NCI-H1436 treated with DMSO at 0.1 percent for 48 hours (cell line): Measurements from ENCODE around the gene C1QB.

Experiments used
- DNase-seq: peaks from one replicate; lab custom pipeline; 2025; lab: John Stamatoyannopoulos, UW

The C1QB gene

DNA sequence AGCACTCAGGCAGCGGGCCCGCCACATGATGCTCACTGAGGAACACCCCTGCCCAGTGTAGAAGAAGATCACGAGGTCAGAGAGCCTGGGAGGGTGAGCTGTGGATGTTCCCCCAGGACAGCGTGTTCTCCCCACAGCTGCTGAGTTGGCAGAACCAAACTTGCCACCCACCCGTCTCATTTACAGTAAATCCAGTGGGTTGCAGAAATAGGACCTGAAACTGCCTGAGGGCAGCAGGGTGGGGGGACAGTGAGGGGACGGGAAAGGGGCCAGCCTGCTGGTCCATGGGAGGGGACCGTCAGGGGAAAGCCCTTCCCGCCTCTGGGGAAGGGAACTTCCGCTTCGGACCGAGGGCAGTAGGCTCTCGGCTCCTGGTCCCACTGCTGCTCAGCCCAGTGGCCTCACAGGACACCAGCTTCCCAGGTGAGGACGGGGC is at the start of gene C1QB:
TSS of gene C1QB (plus strand) at position 356 of the 436 bp plus-strand sequence. CDS start 6,227 bp downstream, outside the sequence.
- no peak for DNase-seq

DNA sequence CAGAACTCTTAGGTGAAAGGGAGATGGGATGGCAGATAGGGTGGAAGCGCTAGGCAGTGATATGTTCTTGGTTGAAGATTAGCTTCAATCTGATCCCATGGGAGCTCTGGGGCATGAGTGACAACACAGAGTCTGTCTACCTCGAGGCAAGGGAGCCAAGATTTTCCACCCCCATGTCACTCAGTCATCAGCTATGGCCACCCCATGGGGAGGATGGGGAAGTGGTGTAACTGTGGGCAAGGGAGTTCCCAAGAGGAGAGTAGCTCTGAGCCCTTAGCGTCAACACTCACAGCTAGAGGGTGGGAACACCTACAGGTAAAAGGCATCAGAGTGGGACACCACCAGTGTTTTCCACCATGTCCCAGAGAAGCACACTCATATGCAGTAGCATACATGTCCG is 46.9 kb upstream of the C1QB start:
- DNase-seq, result no peak

- DNase-seq, result no peak
Observed at GRCh38 chr1:22607154-22607553, 45.9 kb upstream of the C1QB start.

DNA sequence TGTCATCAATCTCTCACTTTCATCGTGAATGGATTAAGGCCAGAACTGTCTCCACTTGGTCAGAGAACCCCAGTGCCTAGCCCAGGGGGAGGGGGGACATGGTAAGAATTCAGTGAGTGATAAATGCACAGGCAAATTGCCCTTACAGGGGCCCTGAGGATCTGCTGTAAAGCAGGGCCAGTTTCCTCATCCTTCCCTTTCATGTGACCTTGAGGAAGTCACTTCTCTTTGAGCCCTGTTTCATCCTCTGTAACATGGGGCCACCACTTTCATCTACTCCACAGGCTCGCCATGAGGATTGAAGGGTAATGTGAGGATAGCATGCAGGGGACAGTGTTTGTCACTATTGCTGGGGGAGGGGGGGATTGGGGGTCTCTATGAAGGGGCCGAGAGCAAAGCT is 44.7 kb upstream of the C1QB start:
- DNase-seq, result no peak

- DNase-seq, result no peak
Observed at GRCh38 chr1:22609291-22609690, 43.7 kb upstream of the C1QB start.

- DNase-seq, result no peak
Observed at GRCh38 chr1:22611530-22611947, 41.5 kb upstream of the C1QB start.

DNA sequence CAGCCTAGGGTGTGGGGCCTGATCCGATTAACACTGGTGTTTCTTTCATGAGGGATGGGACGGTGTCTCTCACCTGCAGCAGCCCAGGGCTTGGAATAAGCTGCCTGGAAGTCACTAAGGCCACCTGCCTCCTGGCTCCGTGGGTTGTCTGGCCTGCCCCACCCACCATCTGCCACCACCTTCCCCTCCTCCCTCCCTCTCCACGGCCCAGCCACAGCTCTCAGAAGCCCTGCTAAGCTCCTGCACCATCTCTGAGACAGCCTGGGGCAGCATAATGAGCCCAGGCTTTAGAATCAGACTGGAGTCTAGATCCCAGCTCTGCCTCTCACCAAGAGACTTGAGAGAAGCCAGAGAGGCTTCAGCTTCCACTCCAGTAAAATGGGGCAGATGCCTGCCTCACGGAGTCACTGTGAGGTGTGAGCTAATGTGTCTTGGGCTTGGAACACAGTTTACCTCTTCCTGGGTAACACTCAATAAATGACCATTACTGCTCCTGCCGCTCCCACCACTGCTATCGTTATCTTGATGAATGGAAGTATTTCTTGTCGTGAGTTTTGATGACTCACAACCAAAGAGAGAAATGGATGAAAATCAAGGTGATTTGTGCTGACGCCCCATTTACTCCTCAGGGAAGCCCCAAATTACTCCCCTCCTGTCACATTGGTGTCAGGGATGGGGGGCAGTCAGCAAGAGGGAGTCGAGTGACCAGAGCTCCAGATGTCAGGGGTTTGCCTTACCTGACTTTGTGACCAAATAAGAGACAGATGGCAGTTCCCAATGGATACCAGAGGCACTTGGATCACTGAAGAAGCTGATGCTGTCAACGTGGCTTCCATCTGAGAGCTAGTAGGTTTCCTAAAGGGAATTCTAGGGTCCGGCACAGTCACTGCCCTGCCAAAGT is 40.1 kb upstream of the C1QB start:
- DNase-seq, result no peak

GRCh38 chr1:22613572-22613918 is 39.5 kb upstream of the C1QB start:
- no peak for DNase-seq

DNA sequence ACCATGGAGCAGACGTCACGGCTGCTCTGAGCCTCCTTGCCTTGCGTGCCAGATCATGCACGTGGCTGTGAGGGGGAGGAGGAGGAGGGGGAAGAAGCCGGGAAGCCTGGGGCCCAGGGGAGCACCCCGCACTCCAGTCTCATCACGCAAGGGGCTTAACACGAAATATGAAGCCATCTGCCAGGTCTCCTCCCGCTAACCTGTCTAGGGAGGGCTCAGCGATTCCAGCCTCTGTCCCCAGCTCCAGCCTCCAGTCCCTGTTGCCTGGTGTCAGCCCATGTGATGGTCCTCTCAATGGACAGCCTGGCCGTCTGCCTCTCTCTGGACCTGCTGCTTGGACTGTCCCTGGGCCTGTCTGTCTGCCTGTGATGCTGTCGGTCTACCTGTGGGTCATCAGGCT is 39.1 kb upstream of the C1QB start:
- no peak for DNase-seq

DNA sequence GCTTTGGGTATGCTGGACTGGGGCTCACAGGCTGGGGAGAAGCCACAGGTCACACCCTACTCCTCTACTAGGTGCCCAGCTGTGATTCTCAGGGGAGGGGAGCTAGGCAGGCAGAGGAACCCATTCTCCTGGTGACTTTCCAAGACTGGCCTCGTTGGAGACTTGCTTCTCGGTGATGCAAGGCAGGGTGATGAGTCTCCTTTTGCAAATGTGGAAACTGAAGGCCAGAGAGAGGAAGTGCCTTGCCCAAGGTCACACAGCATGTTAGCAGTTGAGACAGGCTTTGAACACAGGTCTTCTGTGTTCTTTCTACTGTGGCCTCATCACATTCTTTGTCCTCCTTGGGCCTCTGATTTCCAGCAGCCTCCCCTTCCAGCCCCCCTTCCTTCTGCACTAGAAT is 37.1 kb upstream of the C1QB start:
- no peak for DNase-seq

GRCh38 chr1:22616571-22616970 is 36.5 kb upstream of the C1QB start:
- DNase-seq, result no peak

DNA sequence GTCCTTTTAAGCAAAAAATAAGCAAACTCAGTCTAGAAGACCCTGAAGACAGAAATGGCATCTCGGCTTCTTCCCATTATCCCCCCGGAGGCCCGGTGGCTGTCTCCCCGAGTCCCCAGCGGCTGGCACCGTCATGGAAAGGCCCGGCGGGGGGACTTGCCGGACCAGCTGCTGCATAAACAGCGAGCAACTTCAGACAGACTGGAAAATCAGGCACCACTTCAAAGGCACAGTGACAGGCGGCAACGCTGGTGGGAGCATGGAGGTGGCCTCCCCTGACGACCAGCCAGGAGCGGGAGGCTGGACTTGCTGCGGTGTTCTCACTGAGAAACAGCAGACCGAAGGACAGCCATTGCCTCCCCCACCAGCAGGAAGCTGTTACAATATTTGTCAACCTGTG is 35.0 kb upstream of the C1QB start:
- DNase-seq, result no peak

DNA sequence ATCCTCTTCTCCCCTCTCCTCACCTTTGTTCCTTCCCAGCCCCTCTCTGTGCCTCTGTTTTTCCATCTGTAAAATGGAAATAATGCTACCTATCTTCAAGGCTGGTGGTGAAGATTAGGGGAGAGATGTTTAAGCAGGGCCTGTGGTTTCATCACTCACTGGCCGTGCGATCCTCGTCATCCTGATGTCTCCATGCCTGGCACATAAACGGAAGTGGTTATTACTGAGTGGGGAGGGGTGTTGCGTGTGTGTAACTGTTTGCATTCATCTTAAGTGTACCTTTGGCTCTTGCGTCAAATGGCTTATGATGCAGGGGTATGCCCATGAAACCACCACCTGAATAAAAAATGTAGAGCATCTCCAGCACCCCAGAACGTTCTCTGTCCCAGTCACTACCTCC is 33.8 kb upstream of the C1QB start:
- DNase-seq, result no peak

DNA sequence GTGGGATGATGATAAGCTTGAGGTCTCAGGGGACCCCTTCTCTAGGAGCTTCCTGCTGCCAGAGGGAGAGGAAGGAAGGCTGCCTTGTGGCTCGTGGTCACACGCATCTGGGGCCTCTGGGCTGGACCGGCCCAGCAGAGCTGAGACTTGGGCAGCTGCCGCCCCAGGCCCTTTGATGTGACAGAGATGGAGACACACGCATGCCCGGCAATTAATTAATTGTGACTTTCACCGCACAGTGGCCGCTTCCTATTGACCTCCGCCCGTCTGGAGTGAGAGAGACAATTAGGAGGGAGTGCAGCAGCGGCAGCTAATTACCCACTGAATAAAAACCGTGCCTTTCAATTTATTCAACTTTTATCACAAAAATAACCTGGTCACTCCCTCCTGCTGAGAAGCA is 33.2 kb upstream of the C1QB start:
- no peak for DNase-seq

- DNase-seq, result no peak
Observed at GRCh38 chr1:22621761-22622160, 31.3 kb upstream of the C1QB start.

DNA sequence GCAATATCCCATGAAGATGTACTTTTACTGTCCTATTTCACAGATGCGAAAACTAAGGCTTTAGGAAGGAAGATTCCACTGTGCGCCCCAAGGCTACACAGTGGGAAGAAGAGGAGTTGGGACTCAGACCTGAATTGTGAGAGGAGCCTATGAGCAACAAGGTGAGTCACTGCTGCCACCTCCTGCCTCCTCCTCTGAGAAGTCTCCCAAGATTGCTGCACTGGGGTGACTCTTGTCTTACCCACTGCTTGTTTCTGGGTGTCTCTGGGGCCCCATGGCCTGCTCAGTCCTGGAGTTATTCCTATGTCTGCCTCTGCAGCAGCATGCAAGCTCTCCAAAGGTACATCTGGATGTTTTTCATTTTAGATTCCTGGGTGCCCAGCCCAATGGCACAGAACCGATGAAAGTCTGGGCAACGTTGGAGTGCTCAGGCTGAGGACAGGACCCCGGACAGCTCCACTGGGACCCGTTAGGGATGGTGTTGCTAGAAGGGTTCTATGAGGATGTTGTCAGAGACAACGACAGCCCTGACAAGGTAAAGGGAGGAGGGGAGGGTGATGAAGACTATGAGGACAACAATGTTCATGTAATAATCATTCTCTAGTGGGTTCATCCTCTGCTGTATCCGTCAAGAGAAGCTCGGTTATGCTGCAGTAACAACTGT is 27.6 kb upstream of the C1QB start:
- DNase-seq, result no peak

DNA sequence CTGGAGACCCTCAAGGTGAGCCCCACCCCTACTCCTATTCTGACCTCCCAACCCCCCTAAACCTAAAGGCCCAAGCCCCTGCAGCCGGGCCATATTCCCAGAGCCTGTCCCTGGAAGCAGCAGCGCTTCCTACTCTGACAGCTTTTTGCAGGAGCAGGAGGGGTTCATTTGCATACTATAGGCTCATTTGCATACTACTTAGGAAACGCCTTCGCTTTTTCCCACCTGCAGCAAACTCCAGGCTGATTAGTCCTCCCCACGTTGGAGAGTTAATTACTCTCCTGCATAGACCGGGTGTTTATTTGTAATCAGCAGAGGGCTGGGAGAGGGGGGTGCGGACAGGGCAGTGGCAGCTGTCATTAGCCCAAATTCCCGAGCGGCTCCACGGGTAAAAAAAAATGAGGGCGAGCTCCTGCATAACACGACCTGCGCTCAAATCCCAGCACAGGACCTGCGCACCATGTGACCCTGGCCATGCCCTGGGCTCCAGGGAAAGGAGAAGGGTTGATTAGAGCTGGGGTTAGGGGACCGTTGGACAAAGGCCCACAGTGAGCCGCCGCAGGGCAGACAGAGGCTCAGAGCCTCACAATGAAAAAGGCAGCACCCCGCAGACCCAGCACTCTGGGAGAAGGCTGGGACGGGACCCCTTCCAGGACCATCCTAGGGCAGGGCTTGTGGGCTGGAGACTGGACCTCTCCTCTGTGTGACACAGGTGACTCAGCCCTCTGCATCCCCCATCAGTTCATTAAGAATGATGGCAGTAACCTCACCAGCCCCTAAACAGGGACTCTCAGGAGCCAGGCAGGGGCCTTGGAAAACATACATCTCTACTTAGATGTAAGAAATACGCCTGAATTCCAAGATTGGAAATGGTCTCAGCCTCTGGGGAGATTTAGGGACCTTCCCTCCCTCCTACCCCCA is 26.5 kb upstream of the C1QB start:
- DNase-seq, result no peak

DNA sequence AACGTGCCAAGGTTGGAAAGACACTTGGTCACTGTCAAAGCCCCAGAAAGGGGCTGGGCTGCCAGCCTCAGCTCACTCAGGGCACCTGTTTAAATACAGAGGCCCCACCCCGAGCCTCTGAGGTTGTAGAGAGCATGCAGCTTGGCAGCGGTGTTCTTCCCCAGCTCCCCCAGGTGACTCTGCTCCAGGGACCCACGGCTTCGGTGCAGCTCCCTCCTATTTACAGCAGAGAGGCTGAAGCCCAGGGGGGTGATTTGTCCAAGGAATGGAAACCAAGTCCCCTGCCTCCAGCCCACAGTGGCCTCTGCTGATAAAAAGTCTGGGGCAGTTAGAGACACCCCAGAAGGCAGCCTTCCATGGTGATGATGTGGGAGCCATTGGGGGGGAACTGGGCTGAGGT is 25.7 kb upstream of the C1QB start:
- no peak for DNase-seq

DNA sequence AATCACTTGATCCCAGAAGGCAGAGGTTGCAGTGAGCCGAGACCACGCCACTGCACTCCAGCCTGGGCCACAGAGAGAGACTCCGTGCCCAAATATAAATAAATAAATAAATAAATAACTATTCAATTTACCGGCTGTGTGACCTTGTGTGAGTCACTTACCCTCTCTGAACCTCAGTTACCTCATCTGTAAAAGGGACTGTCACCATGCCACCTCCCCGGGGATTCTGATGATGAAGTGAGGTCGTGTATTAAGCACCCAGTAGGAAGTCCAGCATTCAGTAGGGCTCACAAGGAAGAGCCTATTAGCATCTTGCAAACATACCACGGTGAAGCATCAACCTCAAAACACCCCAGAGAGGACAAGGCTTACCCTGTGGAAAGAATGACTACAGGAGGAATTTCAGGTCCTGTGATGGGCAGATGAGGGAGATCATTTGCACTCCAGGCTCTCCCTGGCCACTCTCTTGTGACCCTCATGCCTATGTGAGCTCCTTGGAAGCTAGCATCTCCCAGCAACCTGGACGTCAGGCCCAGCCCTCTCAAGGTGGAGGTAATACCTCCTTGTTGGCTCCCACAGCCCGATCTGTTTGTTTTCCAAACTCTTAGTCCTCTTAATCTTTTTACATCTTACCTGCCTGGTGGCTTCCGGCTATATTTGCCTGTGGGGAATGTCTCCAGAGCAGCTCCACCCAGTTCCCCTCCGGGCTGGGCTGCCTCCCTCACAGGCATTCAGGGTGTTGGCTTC is 24.2 kb upstream of the C1QB start:
- no peak for DNase-seq

DNA sequence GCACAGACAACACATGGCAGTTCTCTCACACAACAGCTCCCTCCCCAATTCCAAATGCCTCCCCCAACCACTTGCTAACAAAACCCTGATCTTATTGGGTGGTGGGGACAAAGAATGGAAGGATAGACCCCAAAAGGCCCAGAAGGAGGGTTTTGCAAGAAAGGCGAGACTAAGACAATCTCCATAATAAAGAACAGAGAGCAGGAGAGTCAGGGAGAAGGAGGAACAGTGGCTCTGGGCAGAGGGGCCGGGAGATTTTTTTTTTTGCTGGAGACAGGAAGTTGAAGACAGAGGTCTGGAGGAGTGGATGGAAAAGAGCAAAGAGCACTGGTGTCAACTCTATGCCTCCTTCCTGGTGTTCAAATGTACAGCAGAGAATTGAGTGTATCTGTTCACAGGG is 23.1 kb upstream of the C1QB start:
- no peak for DNase-seq

GRCh38 chr1:22633697-22634463 is 19.2 kb upstream of the C1QB start:
- DNase-seq, result no peak
